BE2C (cell line): ENCODE data around the gene EGLN3.

Experiments used
- DNase-seq: peaks from one replicate; pipeline ENCODE4 v3.0.0-alpha.2; 2020
- H3K27me3 ChIP-seq: fragments of 250-450 bp; sonication (Bioruptor Pico); 2 replicates; pipeline ENCODE4 v1.5.1; 2020; ENCODE audit warnings: mild to moderate bottlenecking
- H3K36me3 ChIP-seq: fragments of 250-450 bp; sonication (Bioruptor Pico); 2 replicates; pipeline ENCODE4 v1.5.1; 2020; ENCODE audit warnings: mild to moderate bottlenecking
- H3K4me1 ChIP-seq: fragments of 250-450 bp; sonication (Bioruptor Pico); 2 replicates; pipeline ENCODE4 v1.5.1; 2020
- H3K4me3 ChIP-seq: 2 replicates; pipeline ENCODE4 v1.5.1; 2011; ENCODE audit warnings: low read depth, low read length
- H3K9me3 ChIP-seq: fragments of 250-450 bp; sonication (Bioruptor Pico); 2 replicates; pipeline ENCODE4 v1.5.1; 2020
- CTCF ChIP-seq: IDR thresholded peaks from 2 replicates; pipeline ENCODE4 v1.5.1; 2012; ENCODE audit warnings: mild to moderate bottlenecking, low read depth, low read length

EGLN3 gene

GRCh38 chr14:33915682-33916081 lies 35.2 kb downstream of the EGLN3 start:
- no peak overlapping the region for H3K4me3 ChIP-seq
- H3K9me3 ChIP-seq = no peaks in the 10 kb centered on the region
- no peak for DNase-seq
- no peaks in the 10 kb centered on the region for H3K27me3 ChIP-seq
- H3K36me3 ChIP-seq = peaks cover 7% of the 10 kb centered on the region
- TF ChIP-seq CTCF = no peak
- peaks cover 20% of the 10 kb centered on the region for H3K4me1 ChIP-seq

- Histone ChIP-seq H3K36me3 (peaks cover 7% of the 10 kb centered on the region), H3K4me3 (no peak overlapping the region), H3K27me3 (no peaks in the 10 kb centered on the region), H3K4me1 (peaks cover 24% of the 10 kb centered on the region), H3K9me3 (no peaks in the 10 kb centered on the region)
- no peak for TF ChIP-seq CTCF
- DNase-seq = no peak
These were observed 36.0 kb downstream of the EGLN3 start for GRCh38 chr14:33914676-33915516.

GRCh38 chr14:33911046-33911445 lies 39.8 kb downstream of the EGLN3 start:
- H3K27me3 ChIP-seq = no peaks in the 10 kb centered on the region
- H3K9me3 ChIP-seq = no peaks in the 10 kb centered on the region
- no peak for TF ChIP-seq CTCF
- no peak overlapping the region for H3K4me3 ChIP-seq
- peaks cover 12% of the 10 kb centered on the region; the same call in 1 of the 2 replicates for H3K4me1 ChIP-seq
- H3K36me3 ChIP-seq = no peaks in the 10 kb centered on the region
- DNase-seq = no peak

GRCh38 chr14:33910435-33910834 lies 40.4 kb downstream of the EGLN3 start:
- DNase-seq = peak; percentile 30
- no peak for TF ChIP-seq CTCF
- H3K9me3 ChIP-seq = no peaks in the 10 kb centered on the region
- H3K27me3 ChIP-seq = no peaks in the 10 kb centered on the region
- H3K4me1 ChIP-seq = peaks cover 12% of the 10 kb centered on the region; the same call in 1 of the 2 replicates
- H3K4me3 ChIP-seq = no peak overlapping the region
- H3K36me3 ChIP-seq = no peaks in the 10 kb centered on the region

GRCh38 chr14:33909380-33910084 lies 41.3 kb downstream of the EGLN3 start:
- DNase-seq = no peak
- Histone ChIP-seq H3K4me1 (peaks cover 12% of the 10 kb centered on the region; the same call in 1 of the 2 replicates), H3K27me3 (no peaks in the 10 kb centered on the region), H3K9me3 (no peaks in the 10 kb centered on the region), H3K4me3 (no peak overlapping the region), H3K36me3 (no peaks in the 10 kb centered on the region)
- TF ChIP-seq CTCF = no peak
